SK-MEL-5 (cell line): ENCODE data around the gene MED13L. TPM values are rescaled to one million over a fixed set of nuclear protein-coding genes. Genes with fewer than 3 reads are reported as not detected.

Experiments
- DNase-seq: peaks from one replicate; pipeline ENCODE4 v3.0.0-alpha.2; 2016; ENCODE audit warnings: low read depth, low spot score
- in situ Hi-C: cut with HindIII; loops from 2 replicates; pipeline ENCODE4 v1.10.0; 2016; ENCODE audit warnings: low sequenced_read_pairs, high pct_unique_total_duplicates, low pct_unique_long_range_greater_than_20kb
- total RNA-seq: library from RNA; depleted of rRNA; stranded (reverse); fragments of >200 nt; shearing (Covaris generic); gene quantifications from 2 replicates; pipeline ENCODE4 v1.2.3, GENCODE V29; 2014

The MED13L gene
- total RNA-seq, 1 experiment from 2014 or later, result 41.3 TPM

- in situ Hi-C loops, result no loop called here
- no peak for DNase-seq
These were observed 324.5 kb downstream of the MED13L start for GRCh38 chr12:115953031-115953430.

DNA sequence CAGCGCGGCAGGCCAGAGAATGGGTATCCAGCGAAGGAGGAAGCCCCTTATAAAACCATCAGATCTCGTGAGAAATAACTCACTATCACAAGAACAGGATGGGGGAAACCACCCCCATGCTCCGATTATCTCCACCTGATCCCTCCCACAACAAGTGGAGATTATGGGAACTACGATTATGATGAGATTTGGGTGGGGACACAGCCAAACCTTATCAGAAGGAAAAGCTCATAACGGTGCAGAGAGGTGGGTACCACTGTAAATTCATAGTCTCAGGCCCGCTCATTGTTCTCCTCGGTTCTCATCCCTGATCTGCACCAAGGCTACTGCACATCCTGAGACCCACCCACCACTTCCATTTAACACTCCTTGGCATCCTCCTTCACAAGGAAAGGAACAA is 326.5 kb downstream of the MED13L start:
- DNase-seq, result no peak
- in situ Hi-C loops, result no loop called here

- DNase-seq, result no peak
These were observed 327.8 kb downstream of the MED13L start for GRCh38 chr12:115949675-115950074.

DNA sequence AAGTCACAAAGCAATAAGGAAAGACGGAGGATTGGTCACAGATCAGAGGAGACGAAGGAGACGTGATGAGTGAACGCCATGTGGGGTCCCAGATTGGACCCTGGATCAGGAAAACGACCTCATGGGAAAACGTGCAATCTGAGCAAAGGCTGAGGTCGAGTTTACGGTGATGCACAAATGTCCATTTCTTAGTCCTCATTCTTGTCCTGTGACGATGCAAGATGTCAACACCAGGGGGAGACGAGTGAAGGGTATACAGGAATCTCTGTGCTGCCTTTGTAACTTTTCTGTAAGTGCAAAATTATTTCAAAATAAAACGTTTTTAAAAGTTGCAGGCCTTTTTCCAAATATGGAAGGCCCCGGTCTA is 329.8 kb downstream of the MED13L start:
- in situ Hi-C loops, result no loop called here

More at GRCh38 chr12:115949675-115950074, 327.8 kb downstream of the MED13L start:
- in situ Hi-C loops, result no loop called here

GRCh38 chr12:115946867-115947695 is 330.4 kb downstream of the MED13L start:
- in situ Hi-C loops, result no loop called here
- DNase-seq, result peak; percentile 57

More for the DNA sequence above, 329.8 kb downstream of the MED13L start:
- peak; percentile 20 for DNase-seq

DNA sequence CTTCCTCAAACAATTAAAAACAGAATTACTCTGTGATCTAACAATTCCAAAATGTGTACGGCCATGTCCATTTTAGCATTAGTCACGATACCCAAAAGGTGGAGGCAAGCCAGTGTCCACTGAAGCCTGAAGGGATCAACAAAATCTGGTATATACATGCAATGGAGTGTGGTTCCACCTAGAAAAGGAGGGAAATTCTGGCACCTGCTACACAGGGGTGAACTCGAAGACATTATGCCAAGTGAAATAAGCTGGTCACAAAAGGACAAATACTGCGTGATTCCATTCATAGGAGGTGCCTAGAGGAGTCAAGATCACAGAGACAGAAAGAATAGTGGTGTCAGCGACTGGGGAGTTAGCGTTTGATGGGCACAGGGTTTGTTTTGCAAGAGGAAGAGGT is 331.4 kb downstream of the MED13L start:
- no peak for DNase-seq
- in situ Hi-C loops, result no loop called here

DNA sequence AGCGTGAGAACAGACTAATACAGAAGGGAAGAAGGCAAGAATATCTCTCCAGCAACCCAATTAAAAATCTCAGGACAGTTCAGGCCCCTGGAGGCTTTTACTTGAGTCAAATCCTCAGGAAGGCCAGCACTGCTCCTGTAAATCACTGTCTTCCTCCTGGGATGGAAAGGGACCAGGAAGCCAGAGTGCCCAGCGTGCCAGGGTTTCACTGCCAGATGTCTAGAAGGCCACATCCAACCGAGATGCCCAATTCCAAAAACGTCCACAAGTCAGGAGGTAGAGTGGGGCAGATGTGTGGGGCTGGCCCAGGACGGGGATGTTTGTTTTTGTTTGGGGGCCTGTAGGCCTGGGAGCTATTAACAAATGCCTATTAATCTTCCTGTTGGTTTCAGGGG is 332.0 kb downstream of the MED13L start:
- in situ Hi-C loops, result no loop called here
- no peak for DNase-seq

DNA sequence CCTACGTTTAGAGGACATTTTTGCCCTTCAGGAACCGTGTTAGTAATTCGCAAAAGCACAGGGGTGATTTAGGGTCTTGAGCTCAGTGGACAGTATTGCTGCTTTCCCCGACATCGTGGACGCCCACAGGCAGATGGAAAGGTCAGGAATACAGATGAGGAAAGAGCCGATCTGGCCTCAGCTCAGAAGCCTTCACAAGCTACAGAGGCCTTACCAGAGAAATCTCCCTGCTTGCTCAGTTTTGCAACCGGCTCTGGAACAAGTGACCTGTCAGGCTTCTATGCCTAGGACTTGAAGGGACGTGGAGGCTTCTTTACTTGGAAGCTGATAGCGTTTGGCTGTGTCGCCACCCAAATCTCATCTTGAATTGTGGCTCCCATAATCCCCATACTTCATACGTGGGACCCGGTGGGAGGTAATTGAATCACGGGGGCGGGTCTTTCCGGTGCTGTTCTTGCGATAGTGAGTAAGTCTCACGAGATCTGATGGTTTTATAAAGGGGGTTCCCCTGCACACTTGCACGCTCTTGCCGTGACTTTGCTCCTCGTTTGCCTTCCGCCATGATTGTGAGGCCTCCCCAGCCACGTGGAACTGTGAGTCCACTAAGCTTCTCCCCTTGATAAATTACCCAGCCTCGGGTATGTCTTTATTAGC is 332.5 kb downstream of the MED13L start:
- in situ Hi-C loops, result no loop called here
- DNase-seq, result no peak

- in situ Hi-C loops, result no loop called here
- DNase-seq, result no peak
These were observed 333.1 kb downstream of the MED13L start for GRCh38 chr12:115944392-115944742.

DNA sequence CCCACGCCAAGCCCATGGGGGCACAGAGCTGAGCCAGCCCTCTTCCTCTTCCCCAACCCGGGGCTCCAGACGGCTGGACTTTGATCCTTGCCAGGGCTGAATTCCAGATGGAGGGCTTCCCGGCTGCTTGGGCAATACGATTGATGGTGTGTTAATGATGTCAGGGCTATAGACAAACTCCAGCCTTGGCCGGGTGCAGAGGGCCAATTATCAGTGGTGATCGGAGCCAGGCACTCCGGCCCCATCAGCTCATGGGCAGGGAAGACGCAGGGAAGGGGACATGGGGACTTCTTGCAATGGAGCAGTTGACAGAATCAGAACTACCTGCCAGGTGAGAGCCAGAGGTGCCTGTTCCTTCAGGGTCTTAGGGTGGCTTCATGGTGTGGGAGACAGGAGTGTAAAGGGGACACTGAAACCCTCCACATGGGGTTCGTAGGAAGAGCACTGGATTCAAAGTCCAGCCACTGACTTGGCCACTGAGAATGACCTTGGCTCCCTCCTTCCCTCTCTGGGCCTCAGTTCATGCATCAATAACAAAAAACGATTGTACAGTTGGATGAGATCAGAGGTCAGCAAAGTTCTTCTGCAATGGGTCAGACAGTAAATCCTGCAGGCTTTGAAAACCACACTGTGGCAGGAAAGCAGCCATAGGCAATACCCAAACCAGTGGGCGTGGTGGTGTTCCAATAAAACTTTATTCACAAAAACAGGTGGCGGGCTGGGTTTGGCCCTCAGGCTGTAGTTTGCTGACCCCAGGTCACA is 333.7 kb downstream of the MED13L start:
- no peak for DNase-seq
- in situ Hi-C loops, result no loop called here

GRCh38 chr12:115943310-115943629 is 334.2 kb downstream of the MED13L start:
- in situ Hi-C loops, result no loop called here
- DNase-seq, result no peak

GRCh38 chr12:115942346-115942745 is 335.1 kb downstream of the MED13L start:
- no peak for DNase-seq
- in situ Hi-C loops, result no loop called here

GRCh38 chr12:115941362-115941761 is 336.1 kb downstream of the MED13L start:
- in situ Hi-C loops, result no loop called here
- no peak for DNase-seq

GRCh38 chr12:115938794-115939377 is 338.6 kb downstream of the MED13L start:
- in situ Hi-C loops, result no loop called here
- DNase-seq, result no peak

- in situ Hi-C loops, result no loop called here
- DNase-seq, result no peak
These were observed 340.2 kb downstream of the MED13L start for GRCh38 chr12:115936997-115937916.

- in situ Hi-C loops, result no loop called here
These were observed 342.6 kb downstream of the MED13L start for GRCh38 chr12:115934877-115935276.

GRCh38 chr12:115934046-115934445 is 343.4 kb downstream of the MED13L start:
- in situ Hi-C loops, result no loop called here
- DNase-seq, result peak; percentile 32

More at GRCh38 chr12:115934877-115935276, 342.6 kb downstream of the MED13L start:
- DNase-seq, result no peak
